Lung (tissue), 12 donors: Measurements from ENCODE around the gene PODN. TPM values are rescaled to one million over a fixed set of nuclear protein-coding genes. Genes with fewer than 3 reads are reported as not detected.

Source experiments
- ATAC-seq: fragments of 200-7000 bp; cut with Tn5 transposase; one replicate; pipeline ENCODE4 v1.9.1; 2020; ENCODE audit warnings: moderate number of reproducible peaks; ENCODE audit not compliant: insufficient read depth, low FRiP score
- DNase-seq, 3 donors: peaks; one replicate each; pipeline ENCODE4 v3.0.0-alpha.2; 2013 to 2017
- H3K27ac ChIP-seq, 2 donors: one replicate each; pipeline ENCODE4 v1.5.1; 2013; ENCODE audit warnings: mild to moderate bottlenecking in 2 of 2, moderate library complexity in 2 of 2, control low read depth in 1 of 2, inconsistent platforms in 1 of 2, low read depth in 1 of 2, low read length in 1 of 2
- H3K27me3 ChIP-seq, 3 donors: one replicate each; pipeline ENCODE4 v1.5.1; 2013; ENCODE audit warnings: low read length in 2 of 3; ENCODE audit not compliant: control insufficient read depth in 3 of 3, insufficient read depth in 3 of 3
- H3K36me3 ChIP-seq, 4 donors: one replicate each; pipeline ENCODE4 v1.5.1; 2013; ENCODE audit warnings: low read length in 4 of 4, mild to moderate bottlenecking in 1 of 4, moderate library complexity in 1 of 4; ENCODE audit not compliant: control insufficient read depth in 4 of 4, insufficient read depth in 4 of 4
- H3K4me1 ChIP-seq, 5 donors: one replicate each; pipeline ENCODE4 v1.5.1; 2013; ENCODE audit warnings: low read length in 5 of 5, mild to moderate bottlenecking in 2 of 5, moderate library complexity in 1 of 5; ENCODE audit not compliant: control insufficient read depth in 5 of 5, insufficient read depth in 5 of 5
- H3K4me3 ChIP-seq: one replicate; pipeline ENCODE4 v1.5.1; 2013; ENCODE audit warnings: mild to moderate bottlenecking, control low read depth, moderate library complexity
- H3K9ac ChIP-seq, 2 donors: one replicate each; pipeline ENCODE4 v1.5.1; 2013; ENCODE audit warnings: low read length in 2 of 2, control low read depth in 1 of 2; ENCODE audit not compliant: insufficient read depth in 1 of 2
- H3K9me3 ChIP-seq, 4 donors: one replicate each; pipeline ENCODE4 v1.5.1; 2013; ENCODE audit warnings: low read length in 3 of 4, mild to moderate bottlenecking in 1 of 4, moderate library complexity in 1 of 4; ENCODE audit not compliant: control insufficient read depth in 4 of 4, insufficient read depth in 3 of 4
- CTCF ChIP-seq: IDR thresholded peaks from 2 replicates; pipeline ENCODE4 v1.5.1; 2012; ENCODE audit warnings: mild to moderate bottlenecking; ENCODE audit errors: control extremely low read depth, extremely low read depth
- WGBS, 2 donors: extraction: QIAGEN DNeasy Blood & Tissue Kit; methylation state at CpG; one replicate each; pipeline ENCODE4 v1.1.7; 2013; 5-methylcytosine and 5-hydroxymethylcytosine counted together
- polyA plus RNA-seq, 2 donors: library from polyadenylated mRNA; stranded (reverse); fragments of 200-250 nt; gene quantifications; one replicate each; pipeline ENCODE4 v1.2.1, GENCODE V29; 2013
- total RNA-seq, 2 donors: library from RNA; depleted of rRNA in 1 of 2; stranded (reverse); fragments of >200 nt in 1 of 2; gene quantifications; one replicate each; pipeline ENCODE4 v1.2.1, GENCODE V29; 2014 to 2021
- donor health status: control.
- donor health status: control.
- donor health status: Bipolar disorder and iron deficiency.
- donor health status: healthy.
- donor health status: DM: yes; HTN: yes; CAD: no.

The PODN gene
- total and polyA plus RNA-seq, 4 donors, result 12.9 to 40.9 (median 21.7) TPM

DNA sequence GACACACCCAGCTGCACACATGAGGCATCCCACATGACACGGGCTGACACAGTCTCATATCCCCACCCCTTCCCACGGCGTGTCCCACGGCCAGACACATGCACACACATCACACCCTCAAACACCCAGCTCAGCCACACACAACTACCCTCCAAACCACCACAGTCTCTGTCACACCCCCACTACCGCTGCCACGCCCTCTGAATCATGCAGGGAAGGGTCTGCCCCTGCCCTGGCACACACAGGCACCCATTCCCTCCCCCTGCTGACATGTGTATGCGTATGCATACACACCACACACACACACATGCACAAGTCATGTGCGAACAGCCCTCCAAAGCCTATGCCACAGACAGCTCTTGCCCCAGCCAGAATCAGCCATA lies 22.6 kb downstream of the PODN start:
- TF ChIP-seq CTCF, result no peak
- no peak overlapping the region for H3K9ac ChIP-seq
- H3K4me3 ChIP-seq, result no peak overlapping the region
- no peaks in the 10 kb centered on the region for H3K9me3 ChIP-seq
- H3K27ac ChIP-seq, result no peak overlapping the region
- peaks cover 0 to 4% (median 2%) of the 10 kb centered on the region in 4 donors for H3K36me3 ChIP-seq
- H3K27me3 ChIP-seq, result no peaks in the 10 kb centered on the region
- ATAC-seq (no peak), DNase-seq (no peak)
- 91 to 96% methylated on average over 8 of the region's 8 CpGs for WGBS, 2 donors
- peaks cover 0 to 34% (median 8%) of the 10 kb centered on the region in 5 donors for H3K4me1 ChIP-seq

DNA sequence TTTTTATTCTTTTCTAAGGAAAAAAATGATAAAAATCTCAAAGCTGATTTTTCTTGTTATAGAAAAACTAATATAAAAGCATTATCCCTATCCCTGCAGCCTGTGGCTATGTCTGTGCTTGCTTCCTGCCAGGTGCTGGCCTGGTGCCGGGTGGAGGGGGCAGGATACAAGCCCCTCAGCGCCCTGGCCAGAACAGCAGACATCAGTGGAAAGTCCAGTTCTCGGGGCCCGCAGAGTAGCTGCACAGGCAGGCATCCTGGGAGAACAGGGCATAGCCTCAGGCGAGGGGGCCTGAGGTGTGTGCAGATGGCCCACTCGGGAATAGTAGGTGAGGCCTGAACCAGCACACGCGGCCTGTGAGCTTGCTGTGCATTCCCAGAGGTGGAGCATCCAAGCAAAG lies 23.4 kb downstream of the PODN start:
- peaks cover 0 to 35% (median 8%) of the 10 kb centered on the region in 5 donors for H3K4me1 ChIP-seq
- DNase-seq (no peak), ATAC-seq (no peak)
- H3K36me3 ChIP-seq, result peaks cover 0 to 4% (median 2%) of the 10 kb centered on the region in 4 donors
- no peak overlapping the region for H3K27ac ChIP-seq
- H3K4me3 ChIP-seq, result no peak overlapping the region
- no peak overlapping the region for H3K9ac ChIP-seq
- H3K9me3 ChIP-seq, result no peaks in the 10 kb centered on the region
- no peaks in the 10 kb centered on the region for H3K27me3 ChIP-seq
- WGBS, 2 donors, result 93 to 95% methylated on average over 8 of the region's 8 CpGs
- no peak for TF ChIP-seq CTCF

DNA sequence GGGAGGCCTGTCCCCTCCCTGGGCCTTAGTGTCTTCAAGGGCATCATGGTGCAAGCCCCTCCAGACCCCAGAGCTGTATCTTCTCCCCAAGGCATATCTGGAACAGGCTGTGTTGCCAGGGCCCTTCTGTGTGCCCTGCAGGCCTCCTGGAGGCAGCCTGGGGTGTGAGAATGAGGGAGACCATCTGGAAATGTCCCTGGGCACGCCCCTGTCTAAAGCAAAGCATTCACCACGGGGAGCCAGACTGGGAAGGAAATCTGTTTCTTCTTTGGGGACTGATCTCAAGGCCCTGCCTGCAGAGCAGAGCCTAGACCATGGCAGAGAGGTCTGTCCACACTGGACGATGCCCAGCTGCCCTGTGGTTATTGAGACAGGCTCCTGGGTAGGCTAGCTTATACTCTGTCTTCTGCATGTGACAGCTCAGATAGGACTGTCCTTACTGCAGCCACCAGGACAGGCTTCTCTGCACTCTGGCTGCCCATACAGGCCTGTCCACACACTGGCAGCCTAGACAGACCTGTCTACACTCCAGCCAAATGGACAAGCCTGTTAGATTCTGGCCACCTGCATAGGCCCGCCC lies 24.6 kb downstream of the PODN start:
- Histone ChIP-seq H3K36me3 (peaks cover 0 to 4% (median 1%) of the 10 kb centered on the region in 4 donors), H3K4me3 (no peak overlapping the region), H3K4me1 (peaks cover 0 to 35% (median 8%) of the 10 kb centered on the region in 5 donors), H3K9ac (no peak overlapping the region), H3K27ac (no peak overlapping the region), H3K9me3 (no peaks in the 10 kb centered on the region), H3K27me3 (no peaks in the 10 kb centered on the region)
- ATAC-seq (no peak), DNase-seq (peak; percentile 82 to 86 (median 83))
- no peak for TF ChIP-seq CTCF
- 79 to 80% methylated on average over 4 of the region's 4 CpGs for WGBS, 2 donors
